HuH-7.5 (cell line): ENCODE data around the gene ZNF888.
A peak's percentile ranks its signal among the peaks of the same experiment; 100 is the strongest.
"Not testable (repeated sequence)": the region's sequence is repeated elsewhere in the genome, so short reads cannot be mapped to it uniquely, and the experiment has no call there.

Source experiments
- DNase-seq: peaks from one replicate; pipeline ENCODE4 v3.0.0; 2011; ENCODE audit warnings: low spot score

The ZNF888 gene

GRCh38 chr19:52922841-52923777 is at the start of gene ZNF888:
Gene ZNF888 (minus strand): TSS chr19:52923428. CDS start chr19:52917873, 5,555 bp downstream.
- peak; percentile 57 for DNase-seq

GRCh38 chr19:52967772-52968171 is 44.5 kb upstream of the ZNF888 start:
- no peak for DNase-seq

GRCh38 chr19:52963247-52963618 is 40.0 kb upstream of the ZNF888 start:
- DNase-seq: no peak

- DNase-seq: peak; percentile 80
Observed at GRCh38 chr19:52962394-52963246, 39.4 kb upstream of the ZNF888 start, which contains the start of gene ZNF816. Gene ZNF816 (minus strand): TSS chr19:52962881. CDS start chr19:52956089, 6,792 bp downstream.

- no peak for DNase-seq
Observed at GRCh38 chr19:52961981-52962380, 38.8 kb upstream of the ZNF888 start.

- DNase-seq: no peak
Observed at GRCh38 chr19:52959613-52960295, 36.5 kb upstream of the ZNF888 start.

GRCh38 chr19:52957591-52957990 is 34.4 kb upstream of the ZNF888 start:
- DNase-seq: no peak

- DNase-seq: no peak
Observed at GRCh38 chr19:52956917-52957316, 33.7 kb upstream of the ZNF888 start.

- DNase-seq: no peak
Observed at GRCh38 chr19:52949422-52949821, 26.2 kb upstream of the ZNF888 start.

- no peak for DNase-seq
Observed at GRCh38 chr19:52948025-52948770, 25.0 kb upstream of the ZNF888 start.

GRCh38 chr19:52946322-52947310 is 23.4 kb upstream of the ZNF888 start:
- no peak for DNase-seq

GRCh38 chr19:52945652-52946321 is 22.6 kb upstream of the ZNF888 start:
- no peak for DNase-seq

GRCh38 chr19:52944703-52945493 is 21.7 kb upstream of the ZNF888 start:
- not testable (repeated sequence) for DNase-seq

GRCh38 chr19:52943884-52944643 is 20.8 kb upstream of the ZNF888 start:
- DNase-seq: no peak

- no peak for DNase-seq
Observed at GRCh38 chr19:52943134-52943883, 20.1 kb upstream of the ZNF888 start.

- DNase-seq: peak; percentile 61
Observed at GRCh38 chr19:52942386-52943133, 19.3 kb upstream of the ZNF888 start.
